ENCODE data around the gene DDX41.

- no peak for TF ChIP-seq RFX5 (IDR thresholded peaks at IDR 0.05; ENCODE audit: low read depth, low read length)
- TF ChIP-seq, protein P1, sequence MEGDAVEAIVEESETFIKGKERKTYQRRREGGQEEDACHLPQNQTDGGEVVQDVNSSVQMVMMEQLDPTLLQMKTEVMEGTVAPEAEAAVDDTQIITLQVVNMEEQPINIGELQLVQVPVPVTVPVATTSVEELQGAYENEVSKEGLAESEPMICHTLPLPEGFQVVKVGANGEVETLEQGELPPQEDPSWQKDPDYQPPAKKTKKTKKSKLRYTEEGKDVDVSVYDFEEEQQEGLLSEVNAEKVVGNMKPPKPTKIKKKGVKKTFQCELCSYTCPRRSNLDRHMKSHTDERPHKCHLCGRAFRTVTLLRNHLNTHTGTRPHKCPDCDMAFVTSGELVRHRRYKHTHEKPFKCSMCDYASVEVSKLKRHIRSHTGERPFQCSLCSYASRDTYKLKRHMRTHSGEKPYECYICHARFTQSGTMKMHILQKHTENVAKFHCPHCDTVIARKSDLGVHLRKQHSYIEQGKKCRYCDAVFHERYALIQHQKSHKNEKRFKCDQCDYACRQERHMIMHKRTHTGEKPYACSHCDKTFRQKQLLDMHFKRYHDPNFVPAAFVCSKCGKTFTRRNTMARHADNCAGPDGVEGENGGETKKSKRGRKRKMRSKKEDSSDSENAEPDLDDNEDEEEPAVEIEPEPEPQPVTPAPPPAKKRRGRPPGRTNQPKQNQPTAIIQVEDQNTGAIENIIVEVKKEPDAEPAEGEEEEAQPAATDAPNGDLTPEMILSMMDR (CRISPR knock-in tag; IDR thresholded peaks at IDR 0.05) = no peak
- no peak for TF ChIP-seq ZNF660 (CRISPR knock-in tag; IDR thresholded peaks at IDR 0.05; ENCODE audit: borderline replicate concordance, low read depth)
- no peak for TF ChIP-seq HNF4A (CRISPR knock-in tag; IDR thresholded peaks at IDR 0.05)
Measured at GRCh38 chr5:177487144-177487543, 29.6 kb downstream of the DDX41 start.

Data from HepG2 (cell line).